ENCODE measurements around the gene APP.

The APP gene

GRCh38 chr21:25960402-25960801, 210.2 kb downstream of the APP start:
- H3K4me1 ChIP-seq (ENCODE audit: control insufficient read depth, low read length) = peaks cover 20% of the 10 kb centered on the region
- no peak overlapping the region for H3K27ac ChIP-seq (ENCODE audit: low read depth, low read length)
- H3K79me2 ChIP-seq (ENCODE audit: control insufficient read depth, low read length) = no peaks in the 10 kb centered on the region
- TF ChIP-seq CTCF (IDR thresholded peaks at IDR 0.05; ENCODE audit: low read depth, low read length, poor library complexity, severe bottlenecking) (no peak), EZH2phosphoT487 (IDR thresholded peaks at IDR 0.05; ENCODE audit: borderline replicate concordance, low read length) (no peak)
- H3K9me3 ChIP-seq (ENCODE audit: control insufficient read depth, insufficient read depth, low read length) = no peaks in the 10 kb centered on the region
- no peak overlapping the region for H3K4me3 ChIP-seq (ENCODE audit: low read length)
- H4K20me1 ChIP-seq (ENCODE audit: control insufficient read depth, insufficient read depth, low read depth, low read length) = no peaks in the 10 kb centered on the region
- H3F3A ChIP-seq (ENCODE audit: control insufficient read depth, insufficient read depth) = no peaks in the 10 kb centered on the region
- H3K9me2 ChIP-seq (replicated peaks; ENCODE audit: control insufficient read depth, low read length) = no peaks in the 10 kb centered on the region
- no peak overlapping the region for H3K4me2 ChIP-seq (ENCODE audit: low read length)
- no peaks in the 10 kb centered on the region for H3K36me3 ChIP-seq (ENCODE audit: control insufficient read depth, low read length)
- H3K27me3 ChIP-seq (ENCODE audit: control insufficient read depth, low read length) = no peaks in the 10 kb centered on the region

- Histone ChIP-seq H3F3A (ENCODE audit: control insufficient read depth, insufficient read depth) (no peaks in the 10 kb centered on the region), H3K9me2 (replicated peaks; ENCODE audit: control insufficient read depth, low read length) (no peaks in the 10 kb centered on the region), H3K4me3 (ENCODE audit: low read length) (no peak overlapping the region), H3K4me2 (ENCODE audit: low read length) (no peak overlapping the region), H3K79me2 (ENCODE audit: control insufficient read depth, low read length) (no peaks in the 10 kb centered on the region), H3K9me3 (ENCODE audit: control insufficient read depth, insufficient read depth, low read length) (no peaks in the 10 kb centered on the region), H3K36me3 (ENCODE audit: control insufficient read depth, low read length) (no peaks in the 10 kb centered on the region), H4K20me1 (ENCODE audit: control insufficient read depth, insufficient read depth, low read depth, low read length) (no peaks in the 10 kb centered on the region), H3K4me1 (ENCODE audit: control insufficient read depth, low read length) (peaks cover 20% of the 10 kb centered on the region), H3K27ac (ENCODE audit: low read depth, low read length) (no peak overlapping the region), H3K27me3 (ENCODE audit: control insufficient read depth, low read length) (no peaks in the 10 kb centered on the region)
- TF ChIP-seq CTCF (IDR thresholded peaks at IDR 0.05; ENCODE audit: low read depth, low read length, poor library complexity, severe bottlenecking) = no peak
- no peak for TF ChIP-seq EZH2phosphoT487 (IDR thresholded peaks at IDR 0.05; ENCODE audit: borderline replicate concordance, low read length)
Measured at GRCh38 chr21:25959799-25960198, 210.8 kb downstream of the APP start.

GRCh38 chr21:25956993-25957714, 213.4 kb downstream of the APP start:
- Histone ChIP-seq H3K27me3 (ENCODE audit: control insufficient read depth, low read length) (no peaks in the 10 kb centered on the region), H3K9me3 (ENCODE audit: control insufficient read depth, insufficient read depth, low read length) (no peaks in the 10 kb centered on the region), H3K9me2 (replicated peaks; ENCODE audit: control insufficient read depth, low read length) (no peaks in the 10 kb centered on the region), H3K79me2 (ENCODE audit: control insufficient read depth, low read length) (no peaks in the 10 kb centered on the region), H3K4me2 (ENCODE audit: low read length) (no peak overlapping the region), H3K27ac (ENCODE audit: low read depth, low read length) (no peak overlapping the region), H3K36me3 (ENCODE audit: control insufficient read depth, low read length) (no peaks in the 10 kb centered on the region), H3K4me3 (ENCODE audit: low read length) (no peak overlapping the region), H3F3A (ENCODE audit: control insufficient read depth, insufficient read depth) (no peaks in the 10 kb centered on the region), H3K4me1 (ENCODE audit: control insufficient read depth, low read length) (peaks cover 18% of the 10 kb centered on the region), H4K20me1 (ENCODE audit: control insufficient read depth, insufficient read depth, low read depth, low read length) (no peaks in the 10 kb centered on the region)
- TF ChIP-seq EZH2phosphoT487 (IDR thresholded peaks at IDR 0.05; ENCODE audit: borderline replicate concordance, low read length) (no peak), CTCF (IDR thresholded peaks at IDR 0.05; ENCODE audit: low read depth, low read length, poor library complexity, severe bottlenecking) (no peak)

All from DOHH2 (cell line).